Gastrocnemius medialis (tissue), 4 donors: ENCODE results near the gene LCE3D.

Source experiments
- CTCF ChIP-seq, 5 experiments: fragments of 450-650 bp in 3 of 5; fragments of 200-600 bp in 2 of 5; sonication (generic) in 2 of 5; IDR thresholded peaks in 4 of 5; conservative IDR thresholded peaks in 1 of 5; 1 replicate in 4 of 5; 2 replicates in 1 of 5; pipeline ENCODE4 v1.5.1; 2016 to 2019; ENCODE audit warnings: antibody characterized with exemption in 5 of 5, mild to moderate bottlenecking in 3 of 5, moderate library complexity in 3 of 5
- POLR2A ChIP-seq, 2 donors: fragments of 450-650 bp; IDR thresholded peaks; one replicate each; pipeline ENCODE4 v1.6.1; 2017; ENCODE audit warnings: antibody characterized with exemption in 2 of 2, mild to moderate bottlenecking in 2 of 2, moderate library complexity in 2 of 2

- TF ChIP-seq POLR2A (IDR thresholded peaks at IDR 0.05) = no peak
- peak in 1 of 5 experiments; percentile 26 for TF ChIP-seq CTCF (IDR thresholded peaks at IDR 0.05 in 4 of 5, conservative IDR thresholded peaks at IDR 0.05 in 1 of 5)
These were observed 46.9 kb downstream of the LCE3D start for GRCh38 chr1:152533327-152533938.
